ENCODE measurements around the gene P2RX7. TPM values are rescaled to one million over a fixed set of nuclear protein-coding genes. Genes with fewer than 3 reads are reported as not detected.
A peak's percentile ranks its signal among the peaks of the same experiment; 100 is the strongest.
"Not testable (repeated sequence)": the region's sequence is repeated elsewhere in the genome, so short reads cannot be mapped to it uniquely, and the experiment has no call there.

Gene P2RX7
- total RNA-seq, 1 donor from 2014 or later = 0.40 TPM

- Mint-ChIP-seq H3K27me3 (ENCODE audit: low read depth) (no peaks in the 10 kb centered on the region), H3K4me3 (no peak overlapping the region), H3K27ac (no peak overlapping the region), H3K4me1 (peaks cover 7% of the 10 kb centered on the region), H3K9me3 (no peaks in the 10 kb centered on the region), H3K36me3 (peaks cover 4% of the 10 kb centered on the region)
- TF ChIP-seq CTCF (IDR thresholded peaks at IDR 0.05; ENCODE audit: unreplicated experiment) = no peak
- DNase-seq (ENCODE audit: low spot score in 2 of 2, unreplicated experiment in 2 of 2) = no peak
Observed at GRCh38 chr12:121228919-121229665, 96.4 kb downstream of the P2RX7 start.

GRCh38 chr12:121229826-121230537 lies 97.3 kb downstream of the P2RX7 start:
- H3K27ac Mint-ChIP-seq; H3K4me1 Mint-ChIP-seq; H3K27me3 Mint-ChIP-seq (ENCODE audit: low read depth); H3K4me3 Mint-ChIP-seq; H3K36me3 Mint-ChIP-seq; H3K9me3 Mint-ChIP-seq: not testable (repeated sequence)
- peak; percentile 93 for TF ChIP-seq CTCF (IDR thresholded peaks at IDR 0.05; ENCODE audit: unreplicated experiment)
- peak in 1 of 2 experiments; percentile 77 for DNase-seq (ENCODE audit: low spot score in 2 of 2, unreplicated experiment in 2 of 2)

- Mint-ChIP-seq H3K36me3 (peaks cover 8% of the 10 kb centered on the region), H3K4me1 (peaks cover 7% of the 10 kb centered on the region), H3K27me3 (ENCODE audit: low read depth) (no peaks in the 10 kb centered on the region), H3K4me3 (no peak overlapping the region), H3K9me3 (no peaks in the 10 kb centered on the region), H3K27ac (no peak overlapping the region)
- no peak for DNase-seq (ENCODE audit: low spot score in 2 of 2, unreplicated experiment in 2 of 2)
- TF ChIP-seq CTCF (IDR thresholded peaks at IDR 0.05; ENCODE audit: unreplicated experiment) = no peak
Observed at GRCh38 chr12:121230538-121230907, 97.8 kb downstream of the P2RX7 start.

- DNase-seq (ENCODE audit: low spot score in 2 of 2, unreplicated experiment in 2 of 2) = no peak
- Mint-ChIP-seq H3K36me3 (peaks cover 8% of the 10 kb centered on the region), H3K4me3 (no peak overlapping the region), H3K4me1 (peaks cover 5% of the 10 kb centered on the region), H3K27ac (no peak overlapping the region), H3K9me3 (no peaks in the 10 kb centered on the region), H3K27me3 (ENCODE audit: low read depth) (no peaks in the 10 kb centered on the region)
- TF ChIP-seq CTCF (IDR thresholded peaks at IDR 0.05; ENCODE audit: unreplicated experiment) = no peak
Observed at GRCh38 chr12:121232163-121232562, 99.5 kb downstream of the P2RX7 start.

GRCh38 chr12:121232977-121233627 lies 100.4 kb downstream of the P2RX7 start:
- H3K36me3 Mint-ChIP-seq = peaks cover 8% of the 10 kb centered on the region
- no peaks in the 10 kb centered on the region for H3K9me3 Mint-ChIP-seq
- no peak for TF ChIP-seq CTCF (IDR thresholded peaks at IDR 0.05; ENCODE audit: unreplicated experiment)
- no peak for DNase-seq (ENCODE audit: low spot score in 2 of 2, unreplicated experiment in 2 of 2)
- H3K27ac Mint-ChIP-seq = no peak overlapping the region
- H3K4me1 Mint-ChIP-seq = no peaks in the 10 kb centered on the region
- H3K4me3 Mint-ChIP-seq = no peak overlapping the region
- no peaks in the 10 kb centered on the region for H3K27me3 Mint-ChIP-seq (ENCODE audit: low read depth)
